Measurements from ENCODE around the gene PTPN23.

DNA sequence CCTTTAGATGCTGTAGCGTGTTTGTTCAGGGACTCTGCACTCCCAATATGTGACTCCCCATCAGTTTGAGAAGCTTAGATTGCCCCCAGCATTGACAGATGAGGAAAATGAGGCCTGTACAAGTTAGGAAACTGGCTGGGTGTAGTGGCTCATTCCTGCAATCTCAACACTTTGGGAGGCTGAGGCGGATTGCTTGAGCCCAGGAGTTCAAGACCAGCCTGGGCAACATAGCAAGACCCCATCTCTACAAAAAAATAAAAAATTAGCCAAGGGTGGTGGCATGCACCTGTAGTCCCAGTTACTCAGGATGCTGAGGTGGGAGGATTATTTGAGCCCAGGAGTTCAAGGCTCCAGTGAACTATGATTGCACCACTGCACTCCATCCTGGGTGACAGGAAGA lies 14.0 kb upstream of the PTPN23 start:
- TF ChIP-seq, protein P1, sequence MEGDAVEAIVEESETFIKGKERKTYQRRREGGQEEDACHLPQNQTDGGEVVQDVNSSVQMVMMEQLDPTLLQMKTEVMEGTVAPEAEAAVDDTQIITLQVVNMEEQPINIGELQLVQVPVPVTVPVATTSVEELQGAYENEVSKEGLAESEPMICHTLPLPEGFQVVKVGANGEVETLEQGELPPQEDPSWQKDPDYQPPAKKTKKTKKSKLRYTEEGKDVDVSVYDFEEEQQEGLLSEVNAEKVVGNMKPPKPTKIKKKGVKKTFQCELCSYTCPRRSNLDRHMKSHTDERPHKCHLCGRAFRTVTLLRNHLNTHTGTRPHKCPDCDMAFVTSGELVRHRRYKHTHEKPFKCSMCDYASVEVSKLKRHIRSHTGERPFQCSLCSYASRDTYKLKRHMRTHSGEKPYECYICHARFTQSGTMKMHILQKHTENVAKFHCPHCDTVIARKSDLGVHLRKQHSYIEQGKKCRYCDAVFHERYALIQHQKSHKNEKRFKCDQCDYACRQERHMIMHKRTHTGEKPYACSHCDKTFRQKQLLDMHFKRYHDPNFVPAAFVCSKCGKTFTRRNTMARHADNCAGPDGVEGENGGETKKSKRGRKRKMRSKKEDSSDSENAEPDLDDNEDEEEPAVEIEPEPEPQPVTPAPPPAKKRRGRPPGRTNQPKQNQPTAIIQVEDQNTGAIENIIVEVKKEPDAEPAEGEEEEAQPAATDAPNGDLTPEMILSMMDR (conservative IDR thresholded peaks at IDR 0.05; ENCODE audit: low read length) = no peak
- no peak for TF ChIP-seq EZH2phosphoT487 (IDR thresholded peaks at IDR 0.05; ENCODE audit: borderline replicate concordance)
